Embryonic facial prominence (tissue), 1 donor: ENCODE measurements around the gene ALDH1A2.
"Not testable (repeated sequence)": the region's sequence is repeated elsewhere in the genome, so short reads cannot be mapped to it uniquely, and the experiment has no call there.

Experiments
- DNase-seq: peaks from one replicate; pipeline ENCODE4 v3.0.0-alpha.2; 2016; ENCODE audit errors: extremely low spot score

Gene ALDH1A2

GRCh38 chr15:58065445-58066041, at the start of gene ALDH1A2:
ALDH1A2 (minus strand) TSS chr15:58065711; CDS start chr15:58065650, 61 bp downstream.
- DNase-seq, result no peak

- no peak for DNase-seq
These were observed 49.3 kb upstream of the ALDH1A2 start for GRCh38 chr15:58114812-58115211.

- DNase-seq, result no peak
These were observed 48.9 kb upstream of the ALDH1A2 start for GRCh38 chr15:58114388-58114787.

- DNase-seq, result not testable (repeated sequence)
These were observed 47.8 kb upstream of the ALDH1A2 start for GRCh38 chr15:58113358-58113757.

- no peak for DNase-seq
These were observed 46.2 kb upstream of the ALDH1A2 start for GRCh38 chr15:58111718-58112104.

GRCh38 chr15:58110999-58111717, 45.6 kb upstream of the ALDH1A2 start:
- no peak for DNase-seq

- no peak for DNase-seq
These were observed 43.9 kb upstream of the ALDH1A2 start for GRCh38 chr15:58109419-58109818.

- DNase-seq, result no peak
These were observed 42.6 kb upstream of the ALDH1A2 start for GRCh38 chr15:58108117-58108516.

- no peak for DNase-seq
These were observed 38.0 kb upstream of the ALDH1A2 start for GRCh38 chr15:58103482-58103881.

GRCh38 chr15:58096529-58097084, 31.1 kb upstream of the ALDH1A2 start:
- DNase-seq, result no peak

- no peak for DNase-seq
These were observed 29.9 kb upstream of the ALDH1A2 start for GRCh38 chr15:58095415-58095814.

GRCh38 chr15:58087871-58088270, 22.4 kb upstream of the ALDH1A2 start:
- DNase-seq, result no peak

- DNase-seq, result no peak
These were observed 21.0 kb upstream of the ALDH1A2 start for GRCh38 chr15:58086491-58086890.

GRCh38 chr15:58083526-58083925, 18.0 kb upstream of the ALDH1A2 start:
- no peak for DNase-seq

GRCh38 chr15:58081891-58082290, 16.4 kb upstream of the ALDH1A2 start:
- no peak for DNase-seq

GRCh38 chr15:58081456-58081855, 15.9 kb upstream of the ALDH1A2 start:
- no peak for DNase-seq

- not testable (repeated sequence) for DNase-seq
These were observed 15.4 kb upstream of the ALDH1A2 start for GRCh38 chr15:58080959-58081358.

GRCh38 chr15:58080398-58080797, 14.9 kb upstream of the ALDH1A2 start:
- no peak for DNase-seq

- DNase-seq, result no peak
These were observed 13.1 kb upstream of the ALDH1A2 start for GRCh38 chr15:58078591-58078990.

GRCh38 chr15:58077427-58077826, 11.9 kb upstream of the ALDH1A2 start:
- DNase-seq, result no peak

- no peak for DNase-seq
These were observed 8.9 kb upstream of the ALDH1A2 start for GRCh38 chr15:58074452-58074851.

- no peak for DNase-seq
These were observed 5.4 kb upstream of the ALDH1A2 start for GRCh38 chr15:58070801-58071418.

- DNase-seq, result no peak
These were observed 3.5 kb upstream of the ALDH1A2 start for GRCh38 chr15:58069008-58069407.
